ENCODE results near the gene KCNAB3. TPM values are rescaled to one million over a fixed set of nuclear protein-coding genes. Genes with fewer than 3 reads are reported as not detected.

KCNAB3 gene
- total and polyA plus RNA-seq, 7 experiments from 2014 or later, result 0.10 to 18.0 (median 11.8) TPM

- Histone ChIP-seq H3K27me3 (ENCODE audit: control insufficient read depth in 2 of 2, insufficient read depth in 2 of 2, low read length in 2 of 2) (no peaks in the 10 kb centered on the region), H3K4me1 (ENCODE audit: control insufficient read depth in 2 of 2, insufficient read depth in 2 of 2, low read length in 2 of 2) (peaks cover 12 to 15% of the 10 kb centered on the region in 2 donors), H3K27ac (ENCODE audit: low read depth, low read length) (no peak overlapping the region), H3K36me3 (ENCODE audit: control insufficient read depth in 2 of 3, insufficient read depth in 3 of 3, low read length in 3 of 3) (peaks cover 39 to 83% (median 52%) of the 10 kb centered on the region in 3 experiments), H3K4me3 (ENCODE audit: low read length) (no peak overlapping the region), H3K9me3 (ENCODE audit: control insufficient read depth in 2 of 3, low read length in 3 of 3) (no peaks in the 10 kb centered on the region)
- Mint-ChIP-seq H3K4me3 (no peak overlapping the region), H3K4me1 (peaks cover 8 to 33% (median 25%) of the 10 kb centered on the region in 7 donors), H3K36me3 (peaks cover 20 to 56% (median 41%) of the 10 kb centered on the region in 5 donors), H3K27ac (peak overlapping the region in 5 of 9 donors; percentile 15 to 54 (median 32)), H3K27me3 (no peaks in the 10 kb centered on the region), H3K9me3 (no peaks in the 10 kb centered on the region)
- ChIA-PET POLR2A (interaction anchor here (0.6 kb wide), 1 partner anchor 487 kb away, joined by 3 read pairs; no protein-coding TSS in a partner anchor), CTCF (interaction anchor here (0.6 to 0.8 kb wide), 3 partner anchors 30 to 597 kb away, joined by 3 read pairs; no protein-coding TSS in a partner anchor)
- DNase-seq (no peak), ATAC-seq (no peak)
- intact Hi-C loops (cut with micrococcal nuclease), result no loop called here
Measured at GRCh38 chr17:7893187-7893880, 36.3 kb downstream of the KCNAB3 start.

- peak in 2 of 9 donors; percentile 31 to 33 for DNase-seq
- ChIA-PET CTCF (interaction anchor here (0.5 to 1.4 kb wide), 7 partner anchors 9 to 272 kb away, joined by 3 to 4 read pairs (median 3); no protein-coding TSS in a partner anchor), POLR2A (interaction anchor here (0.7 to 1.1 kb wide), 7 partner anchors 10 to 34 kb away, joined by 3 to 4 read pairs (median 3); no protein-coding TSS in a partner anchor)
- Histone ChIP-seq H3K9me3 (ENCODE audit: control insufficient read depth in 2 of 3, low read length in 3 of 3) (no peaks in the 10 kb centered on the region), H3K4me3 (ENCODE audit: low read length) (peak overlapping the region; percentile 61), H3K27ac (ENCODE audit: low read depth, low read length) (peak overlapping the region; percentile 91), H3K27me3 (ENCODE audit: control insufficient read depth in 2 of 2, insufficient read depth in 2 of 2, low read length in 2 of 2) (no peaks in the 10 kb centered on the region), H3K36me3 (ENCODE audit: control insufficient read depth in 2 of 3, insufficient read depth in 3 of 3, low read length in 3 of 3) (peaks cover 16 to 58% (median 29%) of the 10 kb centered on the region in 3 experiments), H3K4me1 (ENCODE audit: control insufficient read depth in 2 of 2, insufficient read depth in 2 of 2, low read length in 2 of 2) (peaks cover 15 to 21% of the 10 kb centered on the region in 2 donors)
- intact Hi-C loops (cut with micrococcal nuclease), result loop anchor here (5.0 to 10.0 kb wide), 4 partner anchors 43 to 407 kb away; partner anchors contain the start of genes CNTROB (in 1 of the 2), POLR2A (in 1 of the 2), SLC35G6 (in 1 of the 2) and TRAPPC1 (in 1 of the 2)
- Mint-ChIP-seq H3K4me3 (peak overlapping the region in 2 of 10 donors; percentile 8 to 10), H3K4me1 (peaks cover 0 to 17% (median 8%) of the 10 kb centered on the region in 7 donors), H3K36me3 (peaks cover 9 to 28% (median 12%) of the 10 kb centered on the region in 5 donors), H3K9me3 (peaks cover 0 to 6% (median 0%) of the 10 kb centered on the region in 11 donors), H3K27ac (peak overlapping the region in 3 of 9 donors; percentile 2 to 73 (median 32)), H3K27me3 (no peaks in the 10 kb centered on the region)
- ATAC-seq, result no peak
Measured at GRCh38 chr17:7889166-7889955, 40.3 kb downstream of the KCNAB3 start.

GRCh38 chr17:7888184-7888920, 41.3 kb downstream of the KCNAB3 start, which contains the start of gene CHD3:
TSS of gene CHD3 (plus strand) at chr17:7888789. CDS start at chr17:7889001, 212 bp downstream.
- CTCF ChIA-PET, result interaction anchor here (1.2 to 1.4 kb wide), 3 partner anchors 10 to 102 kb away, joined by 3 to 4 read pairs (median 4); no protein-coding TSS in a partner anchor
- peaks cover 9 to 17% (median 12%) of the 10 kb centered on the region in 5 donors for H3K36me3 Mint-ChIP-seq
- POLR2A ChIA-PET, result interaction anchor here (0.7 to 1.2 kb wide), 6 partner anchors 11 to 33 kb away, joined by 3 to 4 read pairs (median 4); partner anchors contain the start of gene NAA38
- ATAC-seq (peak; percentile 10), DNase-seq (peak in 8 of 9 donors; percentile 41 to 66 (median 47))
- peak within 1 kb of the TSS; percentile 91 for H3K27ac ChIP-seq (ENCODE audit: low read depth, low read length)
- H3K4me1 ChIP-seq (ENCODE audit: control insufficient read depth in 2 of 2, insufficient read depth in 2 of 2, low read length in 2 of 2), result peaks cover 23 to 28% of the 10 kb centered on the region in 2 donors
- peaks cover 0 to 17% (median 8%) of the 10 kb centered on the region in 7 donors for H3K4me1 Mint-ChIP-seq
- H3K9me3 Mint-ChIP-seq, result peaks cover 0 to 6% (median 0%) of the 10 kb centered on the region in 11 donors
- H3K27me3 Mint-ChIP-seq, result no peaks in the 10 kb centered on the region
- intact Hi-C loops (cut with micrococcal nuclease), result loop anchor here (5.0 to 10.0 kb wide), 4 partner anchors 44 to 406 kb away; partner anchors contain the start of genes CNTROB (in 1 of the 2), POLR2A (in 1 of the 2), SLC35G6 (in 1 of the 2) and TRAPPC1 (in 1 of the 2)
- H3K9me3 ChIP-seq (ENCODE audit: control insufficient read depth in 2 of 3, low read length in 3 of 3), result no peaks in the 10 kb centered on the region
- H3K36me3 ChIP-seq (ENCODE audit: control insufficient read depth in 2 of 3, insufficient read depth in 3 of 3, low read length in 3 of 3), result peaks cover 7 to 48% (median 19%) of the 10 kb centered on the region in 3 experiments
- H3K4me3 Mint-ChIP-seq, result peak within 1 kb of the TSS in 2 of 10 donors; percentile 8 to 10
- H3K4me3 ChIP-seq (ENCODE audit: low read length), result peak within 1 kb of the TSS; percentile 61
- H3K27me3 ChIP-seq (ENCODE audit: control insufficient read depth in 2 of 2, insufficient read depth in 2 of 2, low read length in 2 of 2), result no peaks in the 10 kb centered on the region
- H3K27ac Mint-ChIP-seq, result peak within 1 kb of the TSS in 3 of 9 donors; percentile 2 to 73 (median 32)

GRCh38 chr17:7887482-7888183, 42.0 kb downstream of the KCNAB3 start:
- Mint-ChIP-seq H3K36me3 (peaks cover 9 to 14% (median 12%) of the 10 kb centered on the region in 5 donors), H3K27me3 (no peaks in the 10 kb centered on the region), H3K9me3 (peaks cover 0 to 6% (median 0%) of the 10 kb centered on the region in 11 donors), H3K27ac (no peak overlapping the region), H3K4me3 (no peak overlapping the region), H3K4me1 (peaks cover 0 to 17% (median 8%) of the 10 kb centered on the region in 7 donors)
- Histone ChIP-seq H3K27me3 (ENCODE audit: control insufficient read depth in 2 of 2, insufficient read depth in 2 of 2, low read length in 2 of 2) (no peaks in the 10 kb centered on the region), H3K4me3 (ENCODE audit: low read length) (peak overlapping the region; percentile 61), H3K27ac (ENCODE audit: low read depth, low read length) (peak overlapping the region; percentile 91), H3K36me3 (ENCODE audit: control insufficient read depth in 2 of 3, insufficient read depth in 3 of 3, low read length in 3 of 3) (peaks cover 7 to 41% (median 19%) of the 10 kb centered on the region in 3 experiments), H3K9me3 (ENCODE audit: control insufficient read depth in 2 of 3, low read length in 3 of 3) (no peaks in the 10 kb centered on the region), H3K4me1 (ENCODE audit: control insufficient read depth in 2 of 2, insufficient read depth in 2 of 2, low read length in 2 of 2) (peaks cover 28 to 29% of the 10 kb centered on the region in 2 donors)
- ChIA-PET CTCF (no interaction called here), POLR2A (interaction anchor here (1.2 kb wide), 1 partner anchor 30 kb away, joined by 4 read pairs; the partner anchor contains the start of gene NAA38)
- ATAC-seq (peak; percentile 83), DNase-seq (peak; percentile 41 to 96 (median 93))
- intact Hi-C loops (cut with micrococcal nuclease), result loop anchor here (1.0 to 10.0 kb wide), 21 partner anchors 8 to 452 kb away; partner anchors contain the start of genes CNTROB (in 2 of the 2), NAA38 (in 2 of the 2), CTC1 (in 1 of the 2) and KDM6B (in 1 of the 2)

- Mint-ChIP-seq H3K4me1 (peaks cover 0 to 17% (median 7%) of the 10 kb centered on the region in 7 donors), H3K36me3 (peaks cover 9 to 13% (median 11%) of the 10 kb centered on the region in 5 donors), H3K27me3 (no peaks in the 10 kb centered on the region), H3K4me3 (no peak overlapping the region), H3K9me3 (peaks cover 0 to 6% (median 0%) of the 10 kb centered on the region in 11 donors), H3K27ac (no peak overlapping the region)
- peak overlapping the region; percentile 91 for H3K27ac ChIP-seq (ENCODE audit: low read depth, low read length)
- CTCF ChIA-PET, result no interaction called here
- H3K9me3 ChIP-seq (ENCODE audit: control insufficient read depth in 2 of 3, low read length in 3 of 3), result no peaks in the 10 kb centered on the region
- intact Hi-C loops (cut with micrococcal nuclease), result loop anchor here (1.0 to 10.0 kb wide), 21 partner anchors 8 to 452 kb away; partner anchors contain the start of genes CNTROB (in 2 of the 2), NAA38 (in 2 of the 2), CTC1 (in 1 of the 2) and KDM6B (in 1 of the 2)
- DNase-seq (no peak), ATAC-seq (no peak)
- peaks cover 7 to 36% (median 17%) of the 10 kb centered on the region in 3 experiments for H3K36me3 ChIP-seq (ENCODE audit: control insufficient read depth in 2 of 3, insufficient read depth in 3 of 3, low read length in 3 of 3)
- peak overlapping the region; percentile 61 for H3K4me3 ChIP-seq (ENCODE audit: low read length)
- H3K4me1 ChIP-seq (ENCODE audit: control insufficient read depth in 2 of 2, insufficient read depth in 2 of 2, low read length in 2 of 2), result peaks cover 28 to 35% of the 10 kb centered on the region in 2 donors
- H3K27me3 ChIP-seq (ENCODE audit: control insufficient read depth in 2 of 2, insufficient read depth in 2 of 2, low read length in 2 of 2), result no peaks in the 10 kb centered on the region
- POLR2A ChIA-PET, result interaction anchor here (1.3 to 1.7 kb wide), 5 partner anchors 18 to 50 kb away, joined by 5 to 14 read pairs (median 6); partner anchors contain the start of genes CYB5D1 and NAA38
Measured at GRCh38 chr17:7887038-7887481, 42.6 kb downstream of the KCNAB3 start.

Data from naive thymus-derived CD4-positive, alpha-beta T cell (primary cell).